ENCODE data around the gene RASGRP2.

- no peak for TF ChIP-seq PATZ1 (CRISPR knock-in tag; IDR thresholded peaks at IDR 0.05; ENCODE audit: borderline replicate concordance)
- TF ChIP-seq RARB (CRISPR knock-in tag; IDR thresholded peaks at IDR 0.05) = no peak
- no peak for TF ChIP-seq TCF4 (CRISPR knock-in tag; IDR thresholded peaks at IDR 0.05; ENCODE audit: borderline replicate concordance)
- TF ChIP-seq ISL1 (CRISPR knock-in tag; IDR thresholded peaks at IDR 0.05) = no peak
- TF ChIP-seq CSRNP3 (CRISPR knock-in tag; IDR thresholded peaks at IDR 0.05) = no peak
- TF ChIP-seq POU6F1 (CRISPR knock-in tag; IDR thresholded peaks at IDR 0.05; ENCODE audit: borderline replicate concordance, low read depth) = no peak
- TF ChIP-seq ZC3H10 (CRISPR knock-in tag; IDR thresholded peaks at IDR 0.05) = no peak
- no peak for TF ChIP-seq ZFP3 (CRISPR knock-in tag; IDR thresholded peaks at IDR 0.05)
Measured at GRCh38 chr11:64764040-64764611, 20.2 kb upstream of the RASGRP2 start.

All from SK-N-SH treated with all-trans-retinoic acid at 6 μM for 48 hours (cell line).